Measurements from ENCODE around the gene SNX20.

Gene SNX20

DNA sequence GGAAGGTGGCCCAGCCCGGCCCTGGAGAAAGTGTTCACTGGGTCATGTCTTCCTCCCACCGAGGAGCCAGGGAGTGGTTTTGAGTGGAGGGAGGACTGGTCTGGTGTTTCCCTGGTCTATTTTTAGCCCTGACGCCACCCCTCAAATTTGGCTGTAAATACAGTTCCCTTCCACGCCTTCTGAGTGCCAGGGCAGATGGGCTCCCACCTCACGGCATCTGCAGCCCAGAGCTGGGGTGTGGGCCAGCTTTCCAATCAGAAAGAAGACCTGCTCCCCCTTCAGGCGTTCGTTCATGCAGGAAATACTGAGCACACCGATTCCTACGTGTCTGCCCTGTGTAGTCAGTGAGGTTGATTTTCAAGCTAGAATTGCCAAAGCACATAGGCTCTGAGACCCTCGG lies 53.7 kb downstream of the SNX20 start:
- H3K27ac ChIP-seq, result no peak overlapping the region
- TF ChIP-seq, protein P1, sequence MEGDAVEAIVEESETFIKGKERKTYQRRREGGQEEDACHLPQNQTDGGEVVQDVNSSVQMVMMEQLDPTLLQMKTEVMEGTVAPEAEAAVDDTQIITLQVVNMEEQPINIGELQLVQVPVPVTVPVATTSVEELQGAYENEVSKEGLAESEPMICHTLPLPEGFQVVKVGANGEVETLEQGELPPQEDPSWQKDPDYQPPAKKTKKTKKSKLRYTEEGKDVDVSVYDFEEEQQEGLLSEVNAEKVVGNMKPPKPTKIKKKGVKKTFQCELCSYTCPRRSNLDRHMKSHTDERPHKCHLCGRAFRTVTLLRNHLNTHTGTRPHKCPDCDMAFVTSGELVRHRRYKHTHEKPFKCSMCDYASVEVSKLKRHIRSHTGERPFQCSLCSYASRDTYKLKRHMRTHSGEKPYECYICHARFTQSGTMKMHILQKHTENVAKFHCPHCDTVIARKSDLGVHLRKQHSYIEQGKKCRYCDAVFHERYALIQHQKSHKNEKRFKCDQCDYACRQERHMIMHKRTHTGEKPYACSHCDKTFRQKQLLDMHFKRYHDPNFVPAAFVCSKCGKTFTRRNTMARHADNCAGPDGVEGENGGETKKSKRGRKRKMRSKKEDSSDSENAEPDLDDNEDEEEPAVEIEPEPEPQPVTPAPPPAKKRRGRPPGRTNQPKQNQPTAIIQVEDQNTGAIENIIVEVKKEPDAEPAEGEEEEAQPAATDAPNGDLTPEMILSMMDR (IDR thresholded peaks at IDR 0.05), result 0 out of 2 replicates have a peak, but pooled peaks have one; percentile 5
- no peak for TF ChIP-seq ZFX (IDR thresholded peaks at IDR 0.05; ENCODE audit: borderline replicate concordance)

DNA sequence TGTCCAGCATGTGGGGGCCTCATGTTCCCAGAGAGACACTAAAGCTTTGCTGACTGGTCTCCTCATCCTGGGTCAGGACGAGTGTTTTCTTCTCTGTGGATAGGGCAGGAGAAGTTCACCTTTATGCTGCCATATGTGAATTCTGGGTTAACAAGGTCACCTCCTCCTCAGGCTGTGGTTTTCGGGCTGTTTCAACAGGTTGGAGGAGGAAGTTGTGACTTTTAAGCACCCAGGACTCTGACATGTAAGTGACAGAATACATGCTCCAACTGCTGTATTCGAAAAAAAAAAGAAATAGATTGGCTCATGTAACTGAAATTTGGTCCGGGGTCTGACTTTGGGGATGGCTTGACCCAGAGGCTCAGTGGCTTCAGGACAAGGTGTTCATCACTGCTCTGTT lies 54.2 kb downstream of the SNX20 start:
- H3K27ac ChIP-seq, result no peak overlapping the region
- TF ChIP-seq ZFX (IDR thresholded peaks at IDR 0.05; ENCODE audit: borderline replicate concordance), result no peak
- TF ChIP-seq, protein P1 (IDR thresholded peaks at IDR 0.05), result no peak

DNA sequence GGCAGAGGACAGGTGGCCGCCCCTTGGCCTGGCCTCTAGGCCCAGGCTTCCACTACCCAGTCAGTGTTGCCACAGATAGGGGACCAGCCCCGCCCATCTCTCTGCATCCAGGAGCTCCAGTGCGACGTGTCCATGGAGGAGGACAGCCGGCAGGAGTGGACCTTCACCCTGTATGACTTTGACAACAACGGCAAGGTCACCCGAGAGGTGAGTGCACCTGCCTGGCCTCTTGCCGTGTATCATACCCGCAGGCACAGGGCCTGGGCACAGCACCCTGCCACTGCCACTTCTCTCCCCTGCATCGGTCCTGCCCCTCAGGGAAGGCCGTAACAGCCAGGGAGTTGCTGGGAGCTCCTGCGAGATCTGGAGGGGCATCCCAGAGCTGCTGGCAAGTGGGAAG lies 55.7 kb downstream of the SNX20 start:
- H3K27ac ChIP-seq, result no peak overlapping the region
- TF ChIP-seq ZFX (IDR thresholded peaks at IDR 0.05; ENCODE audit: borderline replicate concordance), result no peak
- TF ChIP-seq, protein P1 (IDR thresholded peaks at IDR 0.05), result no peak

DNA sequence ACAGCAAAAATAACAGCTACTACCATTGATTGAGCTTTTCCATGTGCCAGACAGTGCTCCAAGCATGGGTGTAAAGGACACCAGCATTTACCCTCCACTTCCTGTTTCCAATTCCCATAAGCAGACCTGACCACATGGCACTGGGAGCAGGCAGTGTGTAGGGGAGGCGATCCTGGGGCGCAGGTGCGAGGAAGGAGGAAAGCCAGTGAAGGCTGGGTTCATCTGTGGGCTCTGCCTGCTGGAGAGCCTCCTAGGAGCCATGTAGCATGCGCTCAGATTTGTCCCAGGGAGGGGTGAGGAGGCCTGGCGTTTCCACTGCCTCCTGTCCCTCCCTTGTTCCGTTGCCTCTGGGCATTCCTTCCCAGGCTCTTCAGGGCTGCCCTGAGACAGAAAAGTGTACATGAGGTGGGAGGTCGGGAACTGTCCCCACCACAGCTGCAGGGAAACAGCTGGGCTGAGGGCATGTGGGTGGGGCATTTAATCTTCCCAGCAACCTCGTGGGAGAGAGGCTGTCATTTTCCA lies 56.6 kb downstream of the SNX20 start:
- H3K27ac ChIP-seq, result no peak overlapping the region

GRCh38 chr16:50622643-50623369 lies 58.3 kb downstream of the SNX20 start:
- H3K27ac ChIP-seq, result no peak overlapping the region
- TF ChIP-seq, protein P1 (IDR thresholded peaks at IDR 0.05), result no peak
- no peak for TF ChIP-seq ZFX (IDR thresholded peaks at IDR 0.05; ENCODE audit: borderline replicate concordance)

More for the DNA sequence above, 56.6 kb downstream of the SNX20 start:
- no peak for TF ChIP-seq ZFX (IDR thresholded peaks at IDR 0.05; ENCODE audit: borderline replicate concordance)
- TF ChIP-seq, protein P1 (IDR thresholded peaks at IDR 0.05), result no peak

DNA sequence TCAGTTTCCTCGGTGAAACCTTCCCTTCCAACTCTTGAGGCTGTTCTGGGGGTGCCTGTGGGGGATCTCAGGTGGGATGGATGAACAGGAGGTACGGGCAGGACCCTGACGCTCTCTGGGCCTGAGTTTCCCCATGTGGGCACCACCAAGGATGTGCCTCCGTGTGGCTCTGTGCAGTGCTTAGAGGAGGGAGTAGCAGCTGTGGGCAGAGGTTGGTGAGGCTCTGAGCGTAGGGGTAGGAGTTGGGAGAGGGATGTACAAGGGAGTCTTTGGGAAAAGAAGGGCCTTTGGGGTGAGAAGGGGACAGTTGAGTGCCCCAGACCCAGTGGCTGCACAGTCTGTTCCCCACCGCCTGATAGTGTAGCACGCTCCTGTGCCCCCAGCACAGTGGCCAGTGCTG lies 59.1 kb downstream of the SNX20 start:
- TF ChIP-seq, protein P1 (IDR thresholded peaks at IDR 0.05), result no peak
- no peak for TF ChIP-seq ZFX (IDR thresholded peaks at IDR 0.05; ENCODE audit: borderline replicate concordance)
- no peak overlapping the region for H3K27ac ChIP-seq

Data from 22Rv1 (cell line).